Tracheal epithelial cell (primary cell): Measurements from ENCODE around the gene ZNF140. TPM values are rescaled to one million over a fixed set of nuclear protein-coding genes. Genes with fewer than 3 reads are reported as not detected.

Experiments
- total RNA-seq: library from RNA; depleted of rRNA; stranded (reverse); fragments of >200 nt; gene quantifications from 2 replicates; pipeline ENCODE4 v1.2.1, GENCODE V29; 2014

The ZNF140 gene
- total RNA-seq = 14.5 and 18.8 TPM in 2 replicates

GRCh38 chr12:133080368-133081158, at the start of gene ZNF140:
Gene ZNF140, plus strand, starts transcription at chr12:133080923. Its CDS starts 398 bp downstream, at chr12:133081321.

GRCh38 chr12:133037207-133038005, 43.3 kb upstream of the ZNF140 start, which contains the start of gene ZNF84:
Gene ZNF84, plus strand, starts transcription at chr12:133037509. Its CDS starts 3,959 bp downstream, at chr12:133041468.

GRCh38 chr12:133130038-133130807, 49.5 kb downstream of the ZNF140 start, which contains the start of the genes ZNF10 and ZNF891:
Gene ZNF10, plus strand, starts transcription at chr12:133130627. Its CDS starts 13,866 bp downstream, at chr12:133144493.
Gene ZNF891, minus strand, starts transcription at chr12:133130274. Its CDS starts 8,356 bp downstream, at chr12:133121918.

Other genes starting within 250 kb of the ZNF140 start
- 30.5 and 47.2 TPM in 2 replicates for gene CHFR, start 193.3 kb upstream of the ZNF140 start, total RNA-seq
- 4.1 and 4.9 TPM in 2 replicates for gene ZNF605, start 124.6 kb upstream of the ZNF140 start, total RNA-seq
- gene ZNF26, start 94.6 kb upstream of the ZNF140 start, total RNA-seq = 8.3 and 17.8 TPM in 2 replicates
- gene ZNF84, start 43.4 kb upstream of the ZNF140 start, total RNA-seq = 15.3 and 22.2 TPM in 2 replicates
- 0.43 and 0.48 TPM in 2 replicates for gene ZNF891, start 49.4 kb downstream of the ZNF140 start, total RNA-seq
- gene ZNF10, start 49.7 kb downstream of the ZNF140 start, total RNA-seq = 1.7 and 4.3 TPM in 2 replicates
- gene ZNF268, start 100.6 kb downstream of the ZNF140 start, total RNA-seq = 16.6 and 26.5 TPM in 2 replicates
- not detected in 2 replicates for gene ANHX, start 155.0 kb downstream of the ZNF140 start, total RNA-seq